Measurements from ENCODE around the gene CCNE1.

- no peak for TF ChIP-seq CTCF (IDR thresholded peaks at IDR 0.05 in 4 of 5, conservative IDR thresholded peaks at IDR 0.05 in 1 of 5)
- no peak for TF ChIP-seq POLR2A (IDR thresholded peaks at IDR 0.05)
Measured at GRCh38 chr19:29767039-29767735, 44.6 kb upstream of the CCNE1 start.
